T-helper 9 cell (primary cell): ENCODE data around the gene CEP68.
A peak's percentile ranks its signal among the peaks of the same experiment; 100 is the strongest.
"Not testable (repeated sequence)": the region's sequence is repeated elsewhere in the genome, so short reads cannot be mapped to it uniquely, and the experiment has no call there.

Experiments used
- DNase-seq: peaks from one replicate; pipeline ENCODE4 v3.0.0-alpha.2; 2020
- total RNA-seq, 2 donors: gene quantifications; one replicate each; lab custom pipeline; 2026; lab: John Stamatoyannopoulos, UW

CEP68 gene
- 41.5 to 87.3 reads per million in 2 donors for total RNA-seq

- DNase-seq: peak; percentile 92
Observed at GRCh38 chr2:65056215-65057053, at the start of gene CEP68. Gene CEP68, plus strand, starts transcription at chr2:65056416. Its CDS starts 13,029 bp downstream, at chr2:65069445.

GRCh38 chr2:65013776-65014175, 42.4 kb upstream of the CEP68 start:
- no peak for DNase-seq

GRCh38 chr2:65015731-65016130, 40.5 kb upstream of the CEP68 start:
- no peak for DNase-seq

GRCh38 chr2:65016789-65017188, 39.4 kb upstream of the CEP68 start:
- DNase-seq: no peak

GRCh38 chr2:65017335-65017734, 38.9 kb upstream of the CEP68 start:
- no peak for DNase-seq

GRCh38 chr2:65018141-65018582, 38.1 kb upstream of the CEP68 start:
- no peak for DNase-seq

GRCh38 chr2:65019010-65019409, 37.2 kb upstream of the CEP68 start:
- no peak for DNase-seq

- DNase-seq: no peak
Observed at GRCh38 chr2:65019675-65020195, 36.5 kb upstream of the CEP68 start.

GRCh38 chr2:65020251-65020650, 36.0 kb upstream of the CEP68 start:
- DNase-seq: not testable (repeated sequence)

GRCh38 chr2:65020943-65021528, 35.2 kb upstream of the CEP68 start:
- DNase-seq: no peak

GRCh38 chr2:65021709-65022108, 34.5 kb upstream of the CEP68 start:
- DNase-seq: no peak

GRCh38 chr2:65022189-65022588, 34.0 kb upstream of the CEP68 start:
- DNase-seq: no peak

GRCh38 chr2:65023742-65024141, 32.5 kb upstream of the CEP68 start:
- no peak for DNase-seq

GRCh38 chr2:65024149-65024829, 31.9 kb upstream of the CEP68 start:
- no peak for DNase-seq

- no peak for DNase-seq
Observed at GRCh38 chr2:65025453-65026123, 30.6 kb upstream of the CEP68 start.

GRCh38 chr2:65026154-65026553, 30.1 kb upstream of the CEP68 start:
- no peak for DNase-seq

GRCh38 chr2:65026704-65027464, 29.3 kb upstream of the CEP68 start:
- no peak for DNase-seq

GRCh38 chr2:65027616-65028244, 28.5 kb upstream of the CEP68 start:
- DNase-seq: no peak

- no peak for DNase-seq
Observed at GRCh38 chr2:65030476-65031332, 25.5 kb upstream of the CEP68 start.

- DNase-seq: no peak
Observed at GRCh38 chr2:65031341-65032018, 24.7 kb upstream of the CEP68 start.
